Measurements from ENCODE around the gene ZCCHC17. TPM values are rescaled to one million over a fixed set of nuclear protein-coding genes. Genes with fewer than 3 reads are reported as not detected.

Gene ZCCHC17
- total and polyA plus RNA-seq, 8 donors, result 1.8 to 39.0 (median 23.2) TPM; not detected in 1

DNA sequence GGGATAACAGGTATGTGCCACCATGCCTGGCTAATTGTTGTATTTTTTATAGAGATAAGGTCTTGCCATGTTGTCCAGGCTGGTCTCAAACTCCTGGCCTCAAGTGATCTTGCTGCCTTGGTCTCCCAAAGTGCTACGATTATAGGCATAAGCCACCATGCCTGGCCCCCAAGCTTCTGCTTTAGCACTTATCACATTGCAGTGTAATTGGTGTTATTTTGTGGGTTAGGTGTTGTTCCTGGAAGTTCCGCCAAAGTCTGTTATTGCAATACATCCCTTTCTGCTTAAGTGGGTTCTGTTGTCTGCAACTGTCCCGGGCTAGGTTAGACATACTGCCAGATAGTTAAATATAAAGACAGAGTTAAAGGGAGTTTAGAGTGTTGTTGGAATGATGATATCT is 3.4 kb downstream of the ZCCHC17 start:
- TF ChIP-seq POLR2A (IDR thresholded peaks at IDR 0.05), result no peak
- no peak for TF ChIP-seq POLR2AphosphoS5 (IDR thresholded peaks at IDR 0.05)
- no peak for TF ChIP-seq EP300 (IDR thresholded peaks at IDR 0.05)
- TF ChIP-seq, protein P1, sequence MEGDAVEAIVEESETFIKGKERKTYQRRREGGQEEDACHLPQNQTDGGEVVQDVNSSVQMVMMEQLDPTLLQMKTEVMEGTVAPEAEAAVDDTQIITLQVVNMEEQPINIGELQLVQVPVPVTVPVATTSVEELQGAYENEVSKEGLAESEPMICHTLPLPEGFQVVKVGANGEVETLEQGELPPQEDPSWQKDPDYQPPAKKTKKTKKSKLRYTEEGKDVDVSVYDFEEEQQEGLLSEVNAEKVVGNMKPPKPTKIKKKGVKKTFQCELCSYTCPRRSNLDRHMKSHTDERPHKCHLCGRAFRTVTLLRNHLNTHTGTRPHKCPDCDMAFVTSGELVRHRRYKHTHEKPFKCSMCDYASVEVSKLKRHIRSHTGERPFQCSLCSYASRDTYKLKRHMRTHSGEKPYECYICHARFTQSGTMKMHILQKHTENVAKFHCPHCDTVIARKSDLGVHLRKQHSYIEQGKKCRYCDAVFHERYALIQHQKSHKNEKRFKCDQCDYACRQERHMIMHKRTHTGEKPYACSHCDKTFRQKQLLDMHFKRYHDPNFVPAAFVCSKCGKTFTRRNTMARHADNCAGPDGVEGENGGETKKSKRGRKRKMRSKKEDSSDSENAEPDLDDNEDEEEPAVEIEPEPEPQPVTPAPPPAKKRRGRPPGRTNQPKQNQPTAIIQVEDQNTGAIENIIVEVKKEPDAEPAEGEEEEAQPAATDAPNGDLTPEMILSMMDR (IDR thresholded peaks at IDR 0.05), result no peak
- 81 to 97% (median 93%) methylated on average over 3 of the region's 3 CpGs for WGBS, 5 donors
- H3K36me3 ChIP-seq, result peaks cover 0 to 9% (median 3%) of the 10 kb centered on the region in 4 donors
- no peak for DNase-seq
- no peaks in the 10 kb centered on the region for H3K9me3 ChIP-seq
- H3K27ac ChIP-seq, result no peak overlapping the region
- intact Hi-C loops (cut with DNase I; ENCODE audit: low total_unique reads), result no loop called here
- no peaks in the 10 kb centered on the region for H3K27me3 ChIP-seq
- H3K4me3 ChIP-seq, result no peak overlapping the region
- H3K4me1 ChIP-seq, result peaks cover 15 to 38% (median 31%) of the 10 kb centered on the region in 4 donors

DNA sequence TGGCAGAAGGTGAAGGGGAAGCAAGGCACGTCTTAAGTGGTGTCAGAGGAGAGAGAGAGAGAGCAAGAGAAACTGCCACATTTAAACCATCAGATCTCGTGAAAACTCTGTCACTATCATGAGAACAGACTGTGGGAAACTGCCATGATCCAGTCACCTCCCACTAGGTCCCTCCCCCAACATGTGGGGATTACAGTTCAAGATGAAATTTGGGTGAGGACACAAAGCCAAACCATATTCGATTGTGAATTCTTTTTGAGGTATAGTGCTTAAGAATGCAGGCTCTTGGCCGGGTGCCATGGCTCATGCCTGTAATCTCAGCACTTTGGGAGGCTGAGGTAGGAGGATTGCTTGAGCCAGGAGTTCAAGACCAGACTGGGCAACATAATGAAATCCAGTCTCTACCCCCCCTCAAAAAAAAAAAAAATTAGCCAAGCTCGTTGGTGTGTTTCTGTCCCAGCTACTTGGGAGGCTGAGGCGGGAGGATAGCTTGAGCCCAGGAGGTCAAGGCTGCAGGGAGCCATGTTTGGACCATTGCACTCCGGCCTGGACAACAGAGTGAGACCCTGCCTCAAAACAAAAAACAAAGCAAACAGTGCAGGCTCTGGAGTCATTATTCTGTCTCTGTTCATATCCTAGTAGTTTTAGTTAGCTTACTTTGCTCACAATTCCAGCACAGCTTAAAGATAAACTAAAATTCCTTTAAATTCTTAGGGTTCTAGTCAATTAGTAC is 6.0 kb downstream of the ZCCHC17 start:
- H3K36me3 ChIP-seq, result peaks cover 0 to 15% (median 7%) of the 10 kb centered on the region in 4 donors
- no peak for DNase-seq
- intact Hi-C loops (cut with DNase I; ENCODE audit: low total_unique reads), result no loop called here
- WGBS, 5 donors, result 72 to 89% (median 81%) methylated on average over 7 of the region's 7 CpGs
- H3K4me3 ChIP-seq, result no peak overlapping the region
- no peaks in the 10 kb centered on the region for H3K9me3 ChIP-seq
- H3K27ac ChIP-seq, result no peak overlapping the region
- H3K4me1 ChIP-seq, result peaks cover 3 to 34% (median 17%) of the 10 kb centered on the region in 4 donors
- TF ChIP-seq POLR2AphosphoS5 (IDR thresholded peaks at IDR 0.05) (no peak), POLR2A (IDR thresholded peaks at IDR 0.05) (no peak), EP300 (IDR thresholded peaks at IDR 0.05) (no peak)
- TF ChIP-seq, protein P1 (IDR thresholded peaks at IDR 0.05), result no peak
- no peaks in the 10 kb centered on the region for H3K27me3 ChIP-seq

DNA sequence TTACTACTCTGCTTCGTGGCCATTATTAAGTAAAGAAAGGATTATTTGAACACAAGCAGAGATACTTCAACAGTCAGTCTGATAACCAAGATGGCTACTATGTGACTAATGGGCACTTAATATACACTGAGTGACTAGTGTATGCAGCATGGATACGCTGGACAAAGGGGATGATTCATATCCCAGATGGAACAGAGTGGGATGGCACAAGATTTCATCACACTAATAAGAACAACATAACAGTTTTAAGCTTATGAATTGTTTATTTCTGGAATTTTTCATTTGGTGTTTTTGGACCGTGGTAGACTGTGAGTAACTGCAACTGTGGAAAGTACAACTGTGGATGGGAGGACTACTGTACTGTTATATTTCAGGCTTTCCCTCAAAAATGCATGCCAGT is 9.4 kb downstream of the ZCCHC17 start:
- DNase-seq, result no peak
- H3K4me1 ChIP-seq, result peaks cover 0 to 12% (median 2%) of the 10 kb centered on the region in 4 donors
- no peak overlapping the region for H3K4me3 ChIP-seq
- no peak overlapping the region for H3K27ac ChIP-seq
- TF ChIP-seq POLR2AphosphoS5 (IDR thresholded peaks at IDR 0.05) (peak in 1 of 3 donors; percentile 48), POLR2A (IDR thresholded peaks at IDR 0.05) (no peak)
- intact Hi-C loops (cut with DNase I; ENCODE audit: low total_unique reads), result no loop called here
- H3K9me3 ChIP-seq, result no peaks in the 10 kb centered on the region
- no peaks in the 10 kb centered on the region for H3K27me3 ChIP-seq
- peaks cover 4 to 32% (median 22%) of the 10 kb centered on the region in 4 donors for H3K36me3 ChIP-seq
- 66 to 79% (median 76%) methylated on average over 3 of the region's 3 CpGs for WGBS, 5 donors

DNA sequence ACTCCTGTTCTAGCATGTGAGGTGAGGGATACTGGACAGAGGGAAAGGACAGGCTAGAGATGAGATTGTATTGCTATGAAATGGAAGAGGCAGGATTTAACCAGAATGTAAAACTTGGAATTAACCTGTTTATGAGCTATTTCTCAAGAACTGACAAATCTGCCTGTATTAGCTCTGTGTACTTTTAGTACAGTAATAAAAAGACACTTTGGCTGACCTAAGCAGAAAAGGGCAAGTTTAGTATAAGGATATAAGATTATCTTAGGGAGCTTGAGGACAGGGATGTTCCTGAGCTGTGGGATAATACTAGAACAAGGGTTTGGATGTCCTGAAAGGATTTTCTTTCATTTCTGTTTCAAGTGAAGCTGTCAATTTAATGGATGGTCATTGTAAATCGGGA is 11.2 kb downstream of the ZCCHC17 start:
- Histone ChIP-seq H3K9me3 (no peaks in the 10 kb centered on the region), H3K27me3 (no peaks in the 10 kb centered on the region), H3K4me3 (no peak overlapping the region), H3K4me1 (peaks cover 0 to 12% (median 2%) of the 10 kb centered on the region in 4 donors), H3K36me3 (peaks cover 13 to 50% (median 39%) of the 10 kb centered on the region in 4 donors), H3K27ac (no peak overlapping the region)
- TF ChIP-seq, protein P1 (IDR thresholded peaks at IDR 0.05), result no peak
- no peak for TF ChIP-seq POLR2A (IDR thresholded peaks at IDR 0.05)
- no peak for TF ChIP-seq POLR2AphosphoS5 (IDR thresholded peaks at IDR 0.05)
- TF ChIP-seq EP300 (IDR thresholded peaks at IDR 0.05), result no peak
- intact Hi-C loops (cut with DNase I; ENCODE audit: low total_unique reads), result no loop called here
- WGBS, 5 donors, result 0 to 86% (median 51%) methylated on average over 1 of the region's 1 CpG
- no peak for DNase-seq

DNA sequence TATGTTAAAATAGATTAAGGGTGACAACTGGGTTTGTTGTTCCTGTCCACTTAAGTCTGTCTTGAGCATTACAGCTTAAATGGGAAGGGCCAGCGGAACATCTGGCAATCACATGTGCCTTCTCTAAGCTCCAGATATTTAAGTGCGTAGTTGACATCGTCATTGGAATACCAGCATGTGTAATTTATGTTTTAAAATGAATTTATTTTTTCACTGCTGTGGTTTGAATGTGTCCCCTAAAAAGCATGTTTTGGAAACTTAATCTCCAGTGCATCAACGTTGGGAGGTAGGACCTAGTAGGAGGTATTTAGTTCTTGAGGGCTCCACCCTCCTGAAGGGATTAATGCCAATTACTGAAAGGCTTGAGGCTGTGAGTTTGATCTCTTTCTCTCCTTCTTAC is 13.4 kb downstream of the ZCCHC17 start:
- peak in 1 of 2 donors; percentile 15 for DNase-seq
- intact Hi-C loops (cut with DNase I; ENCODE audit: low total_unique reads), result no loop called here
- WGBS, 5 donors, result 78 to 87% (median 84%) methylated on average over 4 of the region's 4 CpGs
- TF ChIP-seq EP300 (IDR thresholded peaks at IDR 0.05) (no peak), POLR2A (IDR thresholded peaks at IDR 0.05) (no peak), POLR2AphosphoS5 (IDR thresholded peaks at IDR 0.05) (no peak)
- TF ChIP-seq, protein P1 (IDR thresholded peaks at IDR 0.05), result no peak
- H3K27me3 ChIP-seq, result no peaks in the 10 kb centered on the region
- no peak overlapping the region for H3K4me3 ChIP-seq
- peaks cover 0 to 12% (median 2%) of the 10 kb centered on the region in 4 donors for H3K4me1 ChIP-seq
- no peaks in the 10 kb centered on the region for H3K9me3 ChIP-seq
- H3K27ac ChIP-seq, result no peak overlapping the region
- peaks cover 17 to 62% (median 56%) of the 10 kb centered on the region in 4 donors for H3K36me3 ChIP-seq

Measured in stomach (tissue), 9 donors.